CD14-positive monocyte (primary cell): ENCODE measurements around the gene CEACAM6. TPM values are rescaled to one million over a fixed set of nuclear protein-coding genes. Genes with fewer than 3 reads are reported as not detected.

Experiments
- DNase-seq, 3 donors: peaks; one replicate each; pipeline ENCODE4 v3.0.0-alpha.2; 2011 to 2022
- H2AFZ ChIP-seq: 2 replicates; pipeline ENCODE4 v1.6.0; 2012; ENCODE audit warnings: mild to moderate bottlenecking, low read depth, low read length, inconsistent platforms; ENCODE audit not compliant: insufficient read depth, poor library complexity, severe bottlenecking
- H3K27ac ChIP-seq, 2 donors: 1 replicate in 1 of 2; 2 replicates in 1 of 2; pipeline ENCODE4 v1.5.1; 2012 to 2013; ENCODE audit warnings: low read length in 2 of 2, control low read depth in 1 of 2, inconsistent platforms in 1 of 2, low read depth in 1 of 2, mild to moderate bottlenecking in 1 of 2
- H3K27me3 ChIP-seq, 2 donors: one replicate each; pipeline versions ENCODE4 v1.6.0 to v1.6.1; 2011 to 2013; ENCODE audit warnings: low read length in 2 of 2; ENCODE audit not compliant: control insufficient read depth in 2 of 2, insufficient read depth in 2 of 2
- H3K36me3 ChIP-seq, 2 donors: replicated peaks in 1 of 2; 1 replicate in 1 of 2; 2 replicates in 1 of 2; pipeline versions ENCODE4 v1.5.1 to v1.6.1; 2012 to 2013; ENCODE audit warnings: low read length in 2 of 2, control low read depth in 1 of 2, inconsistent platforms in 1 of 2, mild to moderate bottlenecking in 1 of 2; ENCODE audit not compliant: insufficient read depth in 2 of 2, control insufficient read depth in 1 of 2
- H3K4me1 ChIP-seq, 2 donors: 1 replicate in 1 of 2; 2 replicates in 1 of 2; pipeline versions ENCODE4 v1.5.1 to v1.6.1; 2012 to 2013; ENCODE audit warnings: low read length in 2 of 2, control low read depth in 1 of 2, inconsistent platforms in 1 of 2, mild to moderate bottlenecking in 1 of 2, moderate library complexity in 1 of 2; ENCODE audit not compliant: insufficient read depth in 2 of 2, control insufficient read depth in 1 of 2
- H3K4me2 ChIP-seq: replicated peaks from 2 replicates; pipeline ENCODE3; 2012; ENCODE audit warnings: low read length, moderate library complexity, mild to moderate bottlenecking; ENCODE audit not compliant: poor library complexity, severe bottlenecking; ENCODE audit errors: extremely low read depth
- H3K4me3 ChIP-seq, 3 experiments: fragments of 200-600 bp in 1 of 3; sonication (generic) in 1 of 3; replicated peaks in 1 of 3; 1 replicate in 2 of 3; 2 replicates in 1 of 3; pipeline ENCODE4 v1.5.1; 2011 to 2013; ENCODE audit warnings: low read length in 3 of 3, mild to moderate bottlenecking in 3 of 3, control low read depth in 2 of 3, low read depth in 2 of 3, inconsistent platforms in 1 of 3, moderate library complexity in 1 of 3
- H3K79me2 ChIP-seq: 2 replicates; pipeline ENCODE4 v1.6.0; 2012; ENCODE audit warnings: mild to moderate bottlenecking, control low read depth, inconsistent platforms, low read length, moderate library complexity; ENCODE audit not compliant: insufficient read depth
- H3K9ac ChIP-seq: 2 replicates; pipeline ENCODE4 v1.6.0; 2017; ENCODE audit warnings: low read length, mild to moderate bottlenecking; ENCODE audit not compliant: insufficient read depth, poor library complexity, severe bottlenecking
- H3K9me3 ChIP-seq, 2 donors: replicated peaks in 1 of 2; 1 replicate in 1 of 2; 2 replicates in 1 of 2; pipeline versions ENCODE4 v1.5.1 to v1.6.1; 2012 to 2013; ENCODE audit warnings: low read length in 2 of 2, control low read depth in 1 of 2; ENCODE audit not compliant: control insufficient read depth in 1 of 2, insufficient read depth in 1 of 2
- H4K20me1 ChIP-seq: 2 replicates; pipeline ENCODE4 v1.6.0; 2012; ENCODE audit warnings: mild to moderate bottlenecking, low read length, control low read depth, moderate library complexity; ENCODE audit not compliant: insufficient read depth
- H3K27ac Mint-ChIP-seq, 7 donors: one replicate each; pipeline ENCODE4 v1.8.0; 2020; ENCODE audit warnings: mild to moderate bottlenecking in 7 of 7, mixed read lengths in 7 of 7, moderate library complexity in 6 of 7, inconsistent platforms in 2 of 7
- H3K27me3 Mint-ChIP-seq, 3 donors: one replicate each; pipeline ENCODE4 v1.8.0; 2021 to 2022; ENCODE audit warnings: low read depth in 3 of 3, mild to moderate bottlenecking in 3 of 3, mixed read lengths in 3 of 3, moderate library complexity in 3 of 3, inconsistent platforms in 1 of 3
- H3K36me3 Mint-ChIP-seq, 2 donors: one replicate each; pipeline ENCODE4 v1.8.0; 2020; ENCODE audit warnings: mixed read lengths in 2 of 2, inconsistent platforms in 1 of 2, mild to moderate bottlenecking in 1 of 2
- H3K4me1 Mint-ChIP-seq: one replicate; pipeline ENCODE4 v1.8.0; 2020; ENCODE audit warnings: mild to moderate bottlenecking, mixed read lengths
- H3K4me3 Mint-ChIP-seq, 2 donors: one replicate each; pipeline ENCODE4 v1.8.0; 2020; ENCODE audit warnings: mild to moderate bottlenecking in 2 of 2, mixed read lengths in 2 of 2, moderate library complexity in 1 of 2
- H3K9me3 Mint-ChIP-seq, 7 donors: one replicate each; pipeline ENCODE4 v1.8.0; 2020 to 2022; ENCODE audit warnings: mixed read lengths in 7 of 7, mild to moderate bottlenecking in 6 of 7, moderate library complexity in 6 of 7, inconsistent platforms in 2 of 7
- CTCF ChIP-seq: fragments of 200-600 bp; IDR thresholded peaks from one replicate; pipeline ENCODE4 v1.8.0; 2022; ENCODE audit warnings: antibody characterized with exemption, mild to moderate bottlenecking
- WGBS: methylation state at CpG from one replicate; pipeline ENCODE4 v1.1.5; 2013; ENCODE audit warnings: missing lambda C conversion rate; ENCODE audit not compliant: insufficient coverage; 5-methylcytosine and 5-hydroxymethylcytosine counted together
- intact Hi-C, 2 donors: fragments of 100-400 bp; cut with micrococcal nuclease; formaldehyde crosslinking; loops; one replicate each; pipeline versions ENCODE4 v1.15.0 to v1.15.1; 2023
- polyA plus RNA-seq, 3 donors: library from polyadenylated mRNA; depleted of rRNA in 1 of 3; unstranded in 2 of 3; stranded (reverse) in 1 of 3; fragments of 300-500 nt in 2 of 3; fragments of >200 nt in 1 of 3; fragmentation: Illumina TruSeq in 2 of 3; gene quantifications; 1 replicate in 2 of 3; 2 replicates in 1 of 3; pipeline ENCODE4 v1.2.3, GENCODE V29; 2012 to 2021

The CEACAM6 gene
- polyA plus RNA-seq, 3 donors, result 0.07 TPM; not detected in 2

- Mint-ChIP-seq H3K4me3 (no peak overlapping the region), H3K36me3 (no peaks in the 10 kb centered on the region), H3K9me3 (no peaks in the 10 kb centered on the region), H3K4me1 (no peaks in the 10 kb centered on the region), H3K27me3 (peaks cover 6 to 20% (median 12%) of the 10 kb centered on the region in 3 donors), H3K27ac (peak overlapping the region in 1 of 7 donors; percentile 15)
- intact Hi-C loops, result no loop called here
- Histone ChIP-seq H4K20me1 (no peaks in the 10 kb centered on the region), H3K4me1 (no peaks in the 10 kb centered on the region), H3K36me3 (no peaks in the 10 kb centered on the region), H3K9me3 (no peaks in the 10 kb centered on the region), H3K79me2 (no peaks in the 10 kb centered on the region), H3K4me2 (no peak overlapping the region), H3K27me3 (peaks cover 0 to 5% of the 10 kb centered on the region in 2 donors), H3K4me3 (no peak overlapping the region), H2AFZ (no peak overlapping the region), H3K9ac (no peak overlapping the region), H3K27ac (no peak overlapping the region)
- TF ChIP-seq CTCF, result no peak
- DNase-seq, result no peak
- WGBS, result 100% methylated on average over 1 of the region's 5 CpGs
Measured at GRCh38 chr19:41735071-41735600, 20.2 kb upstream of the CEACAM6 start.

DNA sequence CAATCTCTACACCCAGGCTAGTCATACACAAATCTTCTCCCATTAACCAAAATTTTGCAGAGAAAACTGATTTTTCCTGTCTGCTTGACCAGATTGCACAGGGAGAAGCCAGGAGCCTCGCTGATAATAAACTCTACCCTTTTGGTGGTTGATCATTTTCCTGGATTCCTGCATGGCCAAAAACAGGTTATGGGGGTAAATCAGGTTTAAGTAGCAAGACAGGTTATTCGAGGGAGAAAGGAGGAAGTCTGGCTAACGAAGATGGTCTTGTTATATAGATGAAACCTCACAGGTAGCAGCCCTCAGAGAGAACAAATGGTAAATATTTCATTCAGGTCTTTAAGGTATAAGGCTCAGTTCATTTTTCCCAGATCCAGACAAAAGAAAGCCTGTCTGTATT lies 16.0 kb upstream of the CEACAM6 start:
- Mint-ChIP-seq H3K27ac (no peak overlapping the region), H3K27me3 (peaks cover 0 to 6% (median 0%) of the 10 kb centered on the region in 3 donors), H3K9me3 (no peaks in the 10 kb centered on the region), H3K4me3 (no peak overlapping the region), H3K4me1 (peaks cover 18% of the 10 kb centered on the region), H3K36me3 (no peaks in the 10 kb centered on the region)
- Histone ChIP-seq H3K9me3 (no peaks in the 10 kb centered on the region), H3K27me3 (no peaks in the 10 kb centered on the region), H3K9ac (no peak overlapping the region), H3K4me3 (no peak overlapping the region), H3K4me2 (no peak overlapping the region), H4K20me1 (no peaks in the 10 kb centered on the region), H3K79me2 (no peaks in the 10 kb centered on the region), H2AFZ (no peak overlapping the region), H3K4me1 (peaks cover 15 to 17% of the 10 kb centered on the region in 2 donors), H3K27ac (no peak overlapping the region), H3K36me3 (no peaks in the 10 kb centered on the region)
- DNase-seq, result no peak
- intact Hi-C loops, result no loop called here
- 17% methylated on average over 1 of the region's 3 CpGs for WGBS
- TF ChIP-seq CTCF, result no peak
